Measurements from ENCODE around the gene OR5AN1. TPM values are rescaled to one million over a fixed set of nuclear protein-coding genes. Genes with fewer than 3 reads are reported as not detected.

OR5AN1 gene
- total and polyA plus RNA-seq, 2 of the 8 experiments (the other 6 are each of a cell fraction or from before 2014, with no cell fraction given) = not detected

GRCh38 chr11:59403546-59403945 lies 44.9 kb downstream of the OR5AN1 start (continued):
- TF ChIP-seq CHD7 (IDR thresholded peaks at IDR 0.05; ENCODE audit: insufficient replicate concordance, low read length) (no peak), TAF7 (optimal IDR thresholded peaks at IDR 0.05; ENCODE audit: borderline replicate concordance, low read depth, low read length) (no peak)

All from H1 (cell line).